NB4 (cell line): ENCODE measurements around the gene ARHGDIB.

Experiments used
- MYC ChIP-seq: IDR thresholded peaks from 2 replicates; pipeline ENCODE4 v1.6.1; 2011; ENCODE audit warnings: low read depth, low read length
- POLR2A ChIP-seq: IDR thresholded peaks from 2 replicates; pipeline ENCODE4 v1.6.1; 2011; ENCODE audit warnings: mild to moderate bottlenecking; ENCODE audit not compliant: insufficient read length; ENCODE audit errors: extremely low read depth
- TF ChIP-seq, protein P1 (sequence below): IDR thresholded peaks from one replicate; pipeline ENCODE4 v1.5.1; 2012; ENCODE audit warnings: low read depth, low read length

GRCh38 chr12:14988035-14988434 lies 26.6 kb upstream of the ARHGDIB start:
- TF ChIP-seq MYC = no peak
- TF ChIP-seq POLR2A = no peak
- TF ChIP-seq, protein P1, sequence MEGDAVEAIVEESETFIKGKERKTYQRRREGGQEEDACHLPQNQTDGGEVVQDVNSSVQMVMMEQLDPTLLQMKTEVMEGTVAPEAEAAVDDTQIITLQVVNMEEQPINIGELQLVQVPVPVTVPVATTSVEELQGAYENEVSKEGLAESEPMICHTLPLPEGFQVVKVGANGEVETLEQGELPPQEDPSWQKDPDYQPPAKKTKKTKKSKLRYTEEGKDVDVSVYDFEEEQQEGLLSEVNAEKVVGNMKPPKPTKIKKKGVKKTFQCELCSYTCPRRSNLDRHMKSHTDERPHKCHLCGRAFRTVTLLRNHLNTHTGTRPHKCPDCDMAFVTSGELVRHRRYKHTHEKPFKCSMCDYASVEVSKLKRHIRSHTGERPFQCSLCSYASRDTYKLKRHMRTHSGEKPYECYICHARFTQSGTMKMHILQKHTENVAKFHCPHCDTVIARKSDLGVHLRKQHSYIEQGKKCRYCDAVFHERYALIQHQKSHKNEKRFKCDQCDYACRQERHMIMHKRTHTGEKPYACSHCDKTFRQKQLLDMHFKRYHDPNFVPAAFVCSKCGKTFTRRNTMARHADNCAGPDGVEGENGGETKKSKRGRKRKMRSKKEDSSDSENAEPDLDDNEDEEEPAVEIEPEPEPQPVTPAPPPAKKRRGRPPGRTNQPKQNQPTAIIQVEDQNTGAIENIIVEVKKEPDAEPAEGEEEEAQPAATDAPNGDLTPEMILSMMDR = no peak
